HG02588 (cell line): Measurements from ENCODE around the gene CACNA1E.
A peak's percentile ranks its signal among the peaks of the same experiment; 100 is the strongest.
"Not testable (repeated sequence)": the region's sequence is repeated elsewhere in the genome, so short reads cannot be mapped to it uniquely, and the experiment has no call there.

Experiments
- ATAC-seq: cut with Tn5 transposase; IDR thresholded peaks from one replicate; pipeline ENCODE4 v1.9.1; 2021; ENCODE audit warnings: mild to moderate bottlenecking, moderate library complexity; ENCODE audit not compliant: unreplicated experiment

Gene CACNA1E

GRCh38 chr1:181514298-181515290, 31.3 kb downstream of the CACNA1E start:
- ATAC-seq, result peak; percentile 78

GRCh38 chr1:181516706-181517105, 33.4 kb downstream of the CACNA1E start:
- ATAC-seq, result no peak

- no peak for ATAC-seq
These were observed 34.0 kb downstream of the CACNA1E start for GRCh38 chr1:181517181-181517875.

- no peak for ATAC-seq
These were observed 34.8 kb downstream of the CACNA1E start for GRCh38 chr1:181518152-181518551.

- no peak for ATAC-seq
These were observed 39.5 kb downstream of the CACNA1E start for GRCh38 chr1:181522864-181523263.

GRCh38 chr1:181525104-181525721, 41.9 kb downstream of the CACNA1E start:
- no peak for ATAC-seq

- ATAC-seq, result not testable (repeated sequence)
These were observed 44.9 kb downstream of the CACNA1E start for GRCh38 chr1:181528241-181528640.

- ATAC-seq, result no peak
These were observed 48.1 kb downstream of the CACNA1E start for GRCh38 chr1:181531441-181531840.

GRCh38 chr1:181531951-181532600, 48.8 kb downstream of the CACNA1E start:
- ATAC-seq, result no peak

GRCh38 chr1:181538836-181539235, 55.5 kb downstream of the CACNA1E start:
- no peak for ATAC-seq

- ATAC-seq, result no peak
These were observed 58.1 kb downstream of the CACNA1E start for GRCh38 chr1:181541458-181541857.

- peak; percentile 51 for ATAC-seq
These were observed 58.6 kb downstream of the CACNA1E start for GRCh38 chr1:181541947-181542346.

GRCh38 chr1:181542406-181542805, 59.1 kb downstream of the CACNA1E start:
- peak; percentile 16 for ATAC-seq

GRCh38 chr1:181545395-181545794, 62.1 kb downstream of the CACNA1E start:
- no peak for ATAC-seq

GRCh38 chr1:181548497-181548896, 65.2 kb downstream of the CACNA1E start:
- no peak for ATAC-seq

GRCh38 chr1:181551249-181551648, 67.9 kb downstream of the CACNA1E start:
- ATAC-seq, result no peak

- ATAC-seq, result no peak
These were observed 68.4 kb downstream of the CACNA1E start for GRCh38 chr1:181551754-181552153.

GRCh38 chr1:181554465-181554864, 71.1 kb downstream of the CACNA1E start:
- no peak for ATAC-seq

- ATAC-seq, result no peak
These were observed 73.3 kb downstream of the CACNA1E start for GRCh38 chr1:181556631-181557030.

GRCh38 chr1:181557313-181557712, 74.0 kb downstream of the CACNA1E start:
- no peak for ATAC-seq

GRCh38 chr1:181558416-181558815, 75.1 kb downstream of the CACNA1E start:
- ATAC-seq, result no peak
